H1 (cell line): Measurements from ENCODE around the gene TRNAU1AP. TPM values are rescaled to one million over a fixed set of nuclear protein-coding genes. Genes with fewer than 3 reads are reported as not detected.

ENCODE experiments used
- CTCF ChIA-PET: fragments of 300-600 bp; sonication (Branson Sonifier 250); formaldehyde crosslinking; loops from one replicate; lab custom pipeline; 2021; ENCODE audit not compliant: partially characterized antibody; lab: Charles Lee
- POLR2A ChIA-PET: fragments of 300-600 bp; sonication (Branson Sonifier 250); formaldehyde crosslinking; loops from one replicate; lab custom pipeline; 2021; ENCODE audit warnings: inconsistent platforms; ENCODE audit not compliant: partially characterized antibody; lab: Charles Lee
- DNase-seq, 2 experiments: peaks; one replicate each; pipeline versions ENCODE4 v3.0.0 to v3.0.0-alpha.2; 2010 to 2022; ENCODE audit warnings: low spot score in 2 of 2, low read depth in 1 of 2, mixed read lengths in 1 of 2
- FAIRE-seq: peaks from 2 replicates; lab custom pipeline; 2011; peaks lifted over from hg19 to GRCh38; lab: Jason Lieb, UNC
- H2AFZ ChIP-seq: 2 replicates; pipeline ENCODE4 v1.8.1; 2012; ENCODE audit warnings: low read length, inconsistent platforms
- H2AK5ac ChIP-seq: 2 replicates; pipeline ENCODE4 v1.6.1; 2013; ENCODE audit warnings: low read depth, low read length
- H2BK120ac ChIP-seq: replicated peaks from 2 replicates; pipeline ENCODE3; 2013; ENCODE audit warnings: low read depth, low read length, inconsistent platforms
- H2BK12ac ChIP-seq: 2 replicates; pipeline ENCODE4 v1.6.1; 2013; ENCODE audit warnings: low read depth, low read length
- H2BK15ac ChIP-seq: 2 replicates; pipeline ENCODE4 v1.6.1; 2013; ENCODE audit warnings: low read length
- H2BK20ac ChIP-seq: 2 replicates; pipeline ENCODE4 v1.6.1; 2013; ENCODE audit warnings: low read length
- H2BK5ac ChIP-seq: 2 replicates; pipeline ENCODE4 v1.6.1; 2013; ENCODE audit warnings: low read depth, low read length
- H3K14ac ChIP-seq: 2 replicates; pipeline ENCODE4 v1.6.1; 2013; ENCODE audit warnings: inconsistent platforms; ENCODE audit not compliant: insufficient read length
- H3K18ac ChIP-seq: 2 replicates; pipeline ENCODE4 v1.6.1; 2013; ENCODE audit warnings: low read length; ENCODE audit errors: extremely low read depth
- H3K23ac ChIP-seq: 2 replicates; pipeline ENCODE4 v1.6.1; 2013; ENCODE audit warnings: inconsistent platforms; ENCODE audit not compliant: insufficient read length
- H3K23me2 ChIP-seq: 2 replicates; pipeline ENCODE4 v1.6.1; 2013; ENCODE audit warnings: low read depth, low read length
- H3K27ac ChIP-seq: 2 replicates; pipeline ENCODE4 v1.6.1; 2011; ENCODE audit warnings: low read depth, low read length, inconsistent platforms
- H3K27me3 ChIP-seq, 4 experiments: replicated peaks in 1 of 4; 1 replicate in 1 of 4; 2 replicates in 3 of 4; pipeline versions ENCODE4 v1.6.1 to v1.8.1; 2011 to 2013; ENCODE audit warnings: low read length in 3 of 4, mild to moderate bottlenecking in 3 of 4, inconsistent platforms in 2 of 4, mixed read lengths in 2 of 4, moderate library complexity in 1 of 4; ENCODE audit not compliant: control insufficient read depth in 3 of 4, insufficient read depth in 3 of 4; ENCODE audit errors: extremely low read depth in 1 of 4
- H3K36me3 ChIP-seq, 4 experiments: 2 replicates each; pipeline versions ENCODE4 v1.6.1 to v1.8.1; 2011 to 2013; ENCODE audit warnings: mild to moderate bottlenecking in 4 of 4, low read length in 3 of 4, moderate library complexity in 2 of 4, control low read depth in 1 of 4, inconsistent platforms in 1 of 4; ENCODE audit not compliant: insufficient read depth in 4 of 4, control insufficient read depth in 2 of 4
- H3K4ac ChIP-seq: replicated peaks from 2 replicates; pipeline ENCODE3; 2013; ENCODE audit warnings: low read length, low read depth, mixed read lengths, inconsistent platforms; ENCODE audit not compliant: insufficient read length
- H3K4me1 ChIP-seq, 4 experiments: replicated peaks in 1 of 4; 1 replicate in 1 of 4; 2 replicates in 3 of 4; pipeline versions ENCODE4 v1.6.1 to v1.8.1; 2011 to 2013; ENCODE audit warnings: low read length in 3 of 4, inconsistent platforms in 2 of 4, mixed read lengths in 1 of 4; ENCODE audit not compliant: insufficient read depth in 4 of 4, control insufficient read depth in 3 of 4
- H3K4me2 ChIP-seq, 2 experiments: 2 replicates each; pipeline versions ENCODE4 v1.6.1 to v1.8.1; 2011 to 2013; ENCODE audit warnings: low read depth in 2 of 2, low read length in 2 of 2, control low read depth in 1 of 2, inconsistent platforms in 1 of 2, mild to moderate bottlenecking in 1 of 2; ENCODE audit not compliant: insufficient read depth in 1 of 2
- H3K4me3 ChIP-seq, 4 experiments: fragments of 200-600, 300-600 bp in 1 of 4; sonication (generic), shearing (Covaris generic), sonication (Bioruptor Twin) in 1 of 4; 2 replicates each; pipeline versions ENCODE4 v1.5.1 to v1.8.1; 2011 to 2016; ENCODE audit warnings: low read length in 4 of 4, low read depth in 3 of 4, control low read depth in 2 of 4, inconsistent platforms in 2 of 4, mild to moderate bottlenecking in 2 of 4, mixed read lengths in 1 of 4, moderate library complexity in 1 of 4; ENCODE audit not compliant: insufficient read depth in 2 of 4; ENCODE audit errors: extremely low read depth in 1 of 4
- H3K56ac ChIP-seq: replicated peaks from 2 replicates; pipeline ENCODE3; 2013; ENCODE audit warnings: low read depth, mild to moderate bottlenecking, mixed read lengths, low read length, inconsistent platforms; ENCODE audit not compliant: insufficient read length
- H3K79me1 ChIP-seq: 2 replicates; pipeline ENCODE4 v1.6.1; 2013; ENCODE audit warnings: low read depth, low read length, control low read depth
- H3K79me2 ChIP-seq, 2 experiments: 2 replicates each; pipeline versions ENCODE4 v1.6.1 to v1.8.1; 2012 to 2013; ENCODE audit warnings: low read length in 2 of 2, mild to moderate bottlenecking in 2 of 2, inconsistent platforms in 1 of 2; ENCODE audit not compliant: insufficient read depth in 2 of 2, control insufficient read depth in 1 of 2
- H3K9ac ChIP-seq, 4 experiments: replicated peaks in 1 of 4; 1 replicate in 1 of 4; 2 replicates in 3 of 4; pipeline versions ENCODE4 v1.6.1 to v1.8.1; 2011 to 2013; ENCODE audit warnings: low read depth in 3 of 4, low read length in 3 of 4, control low read depth in 2 of 4, mild to moderate bottlenecking in 2 of 4, moderate library complexity in 2 of 4, inconsistent platforms in 1 of 4; ENCODE audit errors: extremely low read depth in 1 of 4
- H3K9me3 ChIP-seq, 2 experiments: 2 replicates each; pipeline versions ENCODE4 v1.6.1 to v1.8.1; 2012 to 2013; ENCODE audit warnings: mild to moderate bottlenecking in 2 of 2, moderate library complexity in 2 of 2, control low read depth in 1 of 2, inconsistent platforms in 1 of 2, low read depth in 1 of 2, low read length in 1 of 2, mixed read lengths in 1 of 2; ENCODE audit not compliant: insufficient read depth in 2 of 2
- H4K20me1 ChIP-seq, 2 experiments: replicated peaks in 1 of 2; 2 replicates each; pipeline versions ENCODE3 to v1.8.1; 2011 to 2013; ENCODE audit warnings: inconsistent platforms in 2 of 2, low read length in 2 of 2, mild to moderate bottlenecking in 1 of 2; ENCODE audit not compliant: insufficient read depth in 2 of 2, control insufficient read depth in 1 of 2
- H4K5ac ChIP-seq: 2 replicates; pipeline ENCODE4 v1.6.1; 2013; ENCODE audit warnings: low read length, low read depth, mixed read lengths, inconsistent platforms; ENCODE audit not compliant: insufficient read length
- H4K8ac ChIP-seq: 2 replicates; pipeline ENCODE4 v1.8.0; 2013; ENCODE audit warnings: mild to moderate bottlenecking, moderate library complexity, low read length, inconsistent platforms; ENCODE audit not compliant: insufficient read depth; ENCODE audit errors: extremely low read depth
- H4K91ac ChIP-seq: replicated peaks from 2 replicates; pipeline ENCODE3; 2013; ENCODE audit warnings: low read length, mixed read lengths, inconsistent platforms; ENCODE audit not compliant: insufficient read length
- ATF3 ChIP-seq: IDR thresholded peaks from 2 replicates; pipeline ENCODE4 v1.6.1; 2011; ENCODE audit warnings: low read depth, mild to moderate bottlenecking, low read length; ENCODE audit not compliant: insufficient read depth
- CBX5 ChIP-seq: fragments of 300-800, 300-1000 bp; sonication (generic); IDR thresholded peaks from 2 replicates; pipeline ENCODE4 v1.7.1; 2016; ENCODE audit warnings: antibody characterized with exemption, low read length, low read depth
- CBX8 ChIP-seq: fragments of 300-800, 300-1000 bp; sonication (generic); IDR thresholded peaks from 2 replicates; pipeline ENCODE4 v1.7.1; 2016; ENCODE audit warnings: low read depth, low read length, borderline replicate concordance
- CREB1 ChIP-seq: IDR thresholded peaks from 2 replicates; pipeline ENCODE4 v1.6.1; 2012; ENCODE audit warnings: inconsistent platforms
- CTCF ChIP-seq, 3 experiments: IDR thresholded peaks; 1 replicate in 2 of 3; 2 replicates in 1 of 3; pipeline versions ENCODE4 v1.5.1 to v1.6.1; 2011; ENCODE audit warnings: low read length in 3 of 3, mild to moderate bottlenecking in 3 of 3, inconsistent platforms in 2 of 3, low read depth in 1 of 3, moderate library complexity in 1 of 3; ENCODE audit not compliant: insufficient read depth in 1 of 3; ENCODE audit errors: control extremely low read depth in 1 of 3
- EP300 ChIP-seq, 2 experiments: IDR thresholded peaks; 1 replicate in 1 of 2; 2 replicates in 1 of 2; pipeline ENCODE4 v1.6.1; 2011 to 2012; ENCODE audit warnings: low read depth in 2 of 2, low read length in 2 of 2, mild to moderate bottlenecking in 2 of 2, borderline replicate concordance in 1 of 2, inconsistent platforms in 1 of 2, moderate library complexity in 1 of 2
- POLR2A ChIP-seq, 2 experiments: IDR thresholded peaks; 1 replicate in 1 of 2; 2 replicates in 1 of 2; pipeline ENCODE4 v1.6.1; 2011; ENCODE audit warnings: low read depth in 2 of 2, low read length in 2 of 2, mild to moderate bottlenecking in 2 of 2; ENCODE audit errors: control extremely low read depth in 1 of 2
- POLR2AphosphoS5 ChIP-seq: IDR thresholded peaks from 2 replicates; pipeline ENCODE4 v1.6.1; 2011; ENCODE audit warnings: low read depth, low read length
- SAP30 ChIP-seq: fragments of 300-600 bp; sonication (generic); IDR thresholded peaks from 2 replicates; pipeline ENCODE4 v1.7.1; 2012; ENCODE audit warnings: low read length, moderate library complexity, mild to moderate bottlenecking, inconsistent platforms; ENCODE audit not compliant: insufficient read depth, insufficient replicate concordance
- SIX5 ChIP-seq: IDR thresholded peaks from 2 replicates; pipeline ENCODE4 v1.6.1; 2011; ENCODE audit warnings: mild to moderate bottlenecking, low read depth, low read length
- WGBS, 2 experiments: shearing (Covaris generic) in 1 of 2; methylation state at CpG; one replicate each; pipeline versions ENCODE4 v1.1.6 to v1.1.7; 2013 to 2015; ENCODE audit warnings: low lambda C conversion rate in 2 of 2, mixed read lengths in 2 of 2, inconsistent platforms in 1 of 2, low coverage in 1 of 2, missing lambda C conversion rate in 1 of 2; ENCODE audit not compliant: insufficient replicate concordance in 2 of 2, insufficient coverage in 1 of 2, insufficient read length in 1 of 2; ENCODE audit errors: extremely low coverage in 1 of 2, missing lambda C conversion rate in 1 of 2; 5-methylcytosine and 5-hydroxymethylcytosine counted together
- polyA plus RNA-seq, 7 experiments: library from polyadenylated mRNA; depleted of rRNA in 3 of 7; stranded (reverse) in 5 of 7; unstranded in 2 of 7; fragments of >200 nt in 5 of 7; fragments of 200-250 nt in 2 of 7; gene quantifications; 1 replicate in 5 of 7; 2 replicates in 1 of 7; 4 replicates in 1 of 7; pipeline versions ENCODE4 v1.2.1 to v1.2.3, GENCODE V29; 2011 to 2013; ENCODE audit warnings: missing spikeins in 2 of 7, mixed read lengths in 2 of 7
- total RNA-seq: library from RNA; stranded (reverse); fragmentation: NEBNext Ultra II Directional; extraction: Animal tissue kit (Norgen Biotek cat#: 25700); gene quantifications from 2 replicates; pipeline ENCODE4 v1.2.1, GENCODE V29; 2021

TRNAU1AP gene
- total and polyA plus RNA-seq, 2 of the 8 experiments (the other 6 are each of a cell fraction or from before 2014, with no cell fraction given): 35.2 to 37.1 TPM

GRCh38 chr1:28510970-28511440 lies 41.9 kb upstream of the TRNAU1AP start:
- Histone ChIP-seq H4K91ac (no peak overlapping the region), H3K14ac (no peak overlapping the region), H4K8ac (no peak overlapping the region), H3K18ac (no peak overlapping the region), H2AK5ac (no peak overlapping the region), H3K27ac (peak overlapping the region; percentile 95), H4K5ac (no peak overlapping the region), H3K9me3 (no peaks in the 10 kb centered on the region), H3K36me3 (peaks cover 41 to 73% (median 45%) of the 10 kb centered on the region in 4 experiments), H2BK12ac (no peak overlapping the region), H2BK120ac (no peak overlapping the region), H4K20me1 (peaks cover 7 to 8% of the 10 kb centered on the region in 2 experiments), H3K23ac (no peak overlapping the region), H3K4ac (no peak overlapping the region), H2AFZ (no peak overlapping the region), H3K9ac (peak overlapping the region in 2 of 4 experiments; percentile 30 to 97; a peak in 1 of 7 replicates), H3K27me3 (no peaks in the 10 kb centered on the region), H2BK5ac (no peak overlapping the region), H3K56ac (no peak overlapping the region), H3K23me2 (peaks cover 10% of the 10 kb centered on the region), H3K79me2 (peaks cover 0 to 22% of the 10 kb centered on the region in 2 experiments; a peak in 2 of 4 replicates), H3K4me1 (peaks cover 5 to 17% (median 9%) of the 10 kb centered on the region in 4 experiments; a peak in 5 of 7 replicates), H3K4me3 (no peak overlapping the region), H3K4me2 (no peak overlapping the region), H2BK20ac (no peak overlapping the region), H3K79me1 (no peaks in the 10 kb centered on the region), H2BK15ac (no peak overlapping the region)
- FAIRE-seq (no peak), DNase-seq (no peak)
- 85% methylated on average over 2 of the region's 2 CpGs; no CpG with 5 or more reads in 1 of the 2 experiments for WGBS, 2 experiments
- ChIA-PET POLR2A (interaction anchor here (0.6 to 31.3 kb wide), 45 partner anchors 10 to 1126 kb away, joined by 3 to 660 read pairs (median 5); partner anchors contain the start of genes ATP5IF1, EYA3, PHACTR4 and RAB42), CTCF (interaction anchor here (1.2 to 1.8 kb wide), 3 partner anchors 92 to 367 kb away, joined by 3 to 4 read pairs (median 4); no protein-coding TSS in a partner anchor)
- peak; percentile 95; the same call in 1 of the 2 replicates for TF ChIP-seq POLR2AphosphoS5
- TF ChIP-seq CBX5: no peak
- no peak for TF ChIP-seq ATF3
- peak; percentile 68 to 96 for TF ChIP-seq POLR2A (IDR thresholded peaks at IDR 0.05; ENCODE audit: control extremely low read depth in 1 of 2, low read depth in 2 of 2, low read length in 2 of 2)
- TF ChIP-seq CTCF (IDR thresholded peaks at IDR 0.05; ENCODE audit: control extremely low read depth in 1 of 3, insufficient read depth in 1 of 3, low read depth in 1 of 3, low read length in 3 of 3): no peak
- TF ChIP-seq CBX8: no peak
- 0 out of 2 replicates have a peak, but pooled peaks have one; percentile 8 for TF ChIP-seq CREB1
- TF ChIP-seq SIX5: no peak
- no peak for TF ChIP-seq EP300 (IDR thresholded peaks at IDR 0.05; ENCODE audit: borderline replicate concordance in 1 of 2, low read depth in 2 of 2, low read length in 2 of 2)
- no peak for TF ChIP-seq SAP30
